Measurements from ENCODE around the gene CACNA1B.

CACNA1B gene

DNA sequence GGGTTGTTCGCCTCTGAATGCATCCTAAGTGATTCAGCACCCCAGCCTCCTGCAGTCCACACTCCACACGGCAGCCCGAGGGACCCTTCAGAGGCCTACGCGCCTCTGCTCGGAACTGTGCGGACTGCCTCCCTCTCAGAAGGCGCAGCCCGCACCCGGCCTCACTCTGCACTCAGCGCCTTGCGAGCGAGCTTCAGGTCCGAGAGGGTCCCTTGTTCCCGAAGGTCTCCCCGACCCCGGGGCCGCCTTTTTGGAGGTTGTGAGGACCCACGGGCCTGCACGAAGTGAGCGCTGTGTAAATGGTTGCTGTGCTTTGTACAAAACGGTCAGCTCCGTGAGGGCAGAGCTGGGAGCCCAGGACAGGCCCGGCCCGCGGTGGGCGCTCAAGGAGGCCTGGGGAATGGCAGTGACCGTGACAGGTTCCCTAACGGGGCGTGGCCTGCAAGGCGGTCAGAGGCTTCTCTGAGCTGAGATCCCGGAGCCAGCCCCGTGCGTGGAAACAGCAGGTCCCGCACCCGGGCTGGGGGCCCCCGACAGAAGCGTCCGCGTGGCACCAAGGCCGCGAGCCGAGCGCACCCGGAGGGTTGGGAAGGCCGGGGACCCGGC is 698 bp upstream of the CACNA1B start:
- no peak overlapping the region for H3K4me3 ChIP-seq (ENCODE audit: low read depth, low read length)
- TF ChIP-seq, protein P1, sequence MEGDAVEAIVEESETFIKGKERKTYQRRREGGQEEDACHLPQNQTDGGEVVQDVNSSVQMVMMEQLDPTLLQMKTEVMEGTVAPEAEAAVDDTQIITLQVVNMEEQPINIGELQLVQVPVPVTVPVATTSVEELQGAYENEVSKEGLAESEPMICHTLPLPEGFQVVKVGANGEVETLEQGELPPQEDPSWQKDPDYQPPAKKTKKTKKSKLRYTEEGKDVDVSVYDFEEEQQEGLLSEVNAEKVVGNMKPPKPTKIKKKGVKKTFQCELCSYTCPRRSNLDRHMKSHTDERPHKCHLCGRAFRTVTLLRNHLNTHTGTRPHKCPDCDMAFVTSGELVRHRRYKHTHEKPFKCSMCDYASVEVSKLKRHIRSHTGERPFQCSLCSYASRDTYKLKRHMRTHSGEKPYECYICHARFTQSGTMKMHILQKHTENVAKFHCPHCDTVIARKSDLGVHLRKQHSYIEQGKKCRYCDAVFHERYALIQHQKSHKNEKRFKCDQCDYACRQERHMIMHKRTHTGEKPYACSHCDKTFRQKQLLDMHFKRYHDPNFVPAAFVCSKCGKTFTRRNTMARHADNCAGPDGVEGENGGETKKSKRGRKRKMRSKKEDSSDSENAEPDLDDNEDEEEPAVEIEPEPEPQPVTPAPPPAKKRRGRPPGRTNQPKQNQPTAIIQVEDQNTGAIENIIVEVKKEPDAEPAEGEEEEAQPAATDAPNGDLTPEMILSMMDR (IDR thresholded peaks at IDR 0.05; ENCODE audit: low read depth, low read length, missing control alignments), result no peak
- DNase-seq (ENCODE audit: low read depth), result no peak

DNA sequence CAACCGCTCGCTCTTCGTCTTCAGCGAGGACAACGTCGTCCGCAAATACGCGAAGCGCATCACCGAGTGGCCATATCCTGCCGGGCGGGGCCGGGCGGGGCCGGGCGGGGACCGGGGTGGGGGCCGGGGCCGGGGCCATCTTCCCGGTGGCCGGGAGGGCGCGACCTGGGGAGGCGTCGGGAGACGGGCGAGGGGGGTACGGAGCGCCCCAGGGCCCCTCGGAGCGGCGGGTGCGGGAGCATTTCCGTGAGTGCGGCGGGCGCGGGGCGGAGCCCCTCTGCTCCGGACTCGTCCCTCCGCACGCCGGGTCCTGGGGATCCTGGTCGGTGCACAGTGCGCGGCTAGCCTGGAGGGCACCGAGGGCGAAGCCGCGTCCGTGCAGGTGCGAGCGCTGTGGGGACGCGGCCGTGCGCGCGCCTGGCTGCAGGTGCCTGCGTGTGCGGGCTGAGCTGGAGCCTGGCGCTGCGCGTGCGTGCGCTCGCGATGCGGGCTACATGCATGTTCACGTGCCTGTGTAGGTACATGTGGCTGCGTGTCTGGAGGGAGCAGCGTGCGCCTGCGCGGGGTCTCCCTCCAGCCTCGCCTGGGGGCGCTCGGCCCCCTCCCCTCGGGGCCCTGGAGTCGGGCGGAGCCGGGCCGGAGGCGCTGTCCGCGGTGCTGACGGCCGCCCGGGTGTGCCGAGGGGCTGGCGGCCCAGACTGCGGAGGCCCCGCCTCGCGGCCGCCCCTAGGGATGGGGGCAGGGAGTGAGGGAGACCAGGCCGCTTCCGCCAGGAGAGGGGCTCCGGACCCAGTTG is 762 bp downstream of the CACNA1B start:
- H3K4me3 ChIP-seq (ENCODE audit: low read depth, low read length), result no peak overlapping the region
- TF ChIP-seq, protein P1 (IDR thresholded peaks at IDR 0.05; ENCODE audit: low read depth, low read length, missing control alignments), result no peak
- DNase-seq (ENCODE audit: low read depth), result no peak

DNA sequence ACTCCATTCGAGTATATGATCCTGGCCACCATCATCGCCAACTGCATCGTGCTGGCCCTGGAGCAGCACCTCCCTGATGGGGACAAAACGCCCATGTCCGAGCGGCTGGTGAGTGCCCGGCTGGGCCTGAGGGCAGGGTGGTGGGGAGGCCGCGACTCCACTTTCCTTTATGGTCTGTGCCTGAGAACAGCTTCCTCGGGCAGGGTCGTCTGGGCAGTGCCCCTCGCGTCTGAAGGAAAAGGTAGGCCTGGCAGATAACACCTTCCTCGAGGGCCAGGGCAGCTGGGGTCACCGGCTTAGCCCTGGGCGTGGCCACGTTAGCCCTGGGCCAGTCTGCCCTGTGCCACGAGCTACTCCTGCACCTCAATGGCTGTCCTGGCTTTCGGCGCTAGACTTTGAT is 1.5 kb downstream of the CACNA1B start:
- TF ChIP-seq, protein P1 (IDR thresholded peaks at IDR 0.05; ENCODE audit: low read depth, low read length, missing control alignments), result no peak
- H3K4me3 ChIP-seq (ENCODE audit: low read depth, low read length), result no peak overlapping the region
- no peak for DNase-seq (ENCODE audit: low read depth)

DNA sequence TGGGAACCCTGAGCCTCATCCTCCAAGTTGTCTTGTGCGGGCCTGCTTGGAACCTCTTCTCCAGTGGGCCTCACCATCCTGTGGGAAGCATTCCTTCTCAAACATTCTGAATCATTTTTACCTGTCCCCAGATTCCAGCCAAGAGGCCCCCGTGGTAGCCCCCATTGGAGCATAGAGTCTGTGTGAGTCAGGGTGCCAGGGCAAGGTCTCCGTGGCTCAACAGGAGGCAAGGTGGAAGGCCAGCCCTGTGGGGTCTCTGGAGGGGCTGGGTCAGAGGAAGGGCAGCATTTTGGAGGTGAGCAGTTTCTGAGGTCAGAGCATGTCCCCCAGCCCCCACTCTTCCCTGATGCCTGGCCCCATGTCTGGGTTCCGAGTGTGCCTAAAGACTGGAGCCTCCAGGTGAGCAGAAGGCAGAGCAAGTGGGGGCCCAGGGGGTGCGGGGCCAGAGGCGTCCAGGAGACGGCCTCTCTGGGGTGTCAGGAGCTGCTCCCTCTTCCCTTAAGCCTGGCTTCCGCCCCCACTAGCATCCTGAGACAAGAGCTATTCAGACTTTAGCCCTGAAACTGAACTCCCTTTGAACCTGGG is 2.1 kb downstream of the CACNA1B start:
- no peak overlapping the region for H3K4me3 ChIP-seq (ENCODE audit: low read depth, low read length)
- TF ChIP-seq, protein P1 (IDR thresholded peaks at IDR 0.05; ENCODE audit: low read depth, low read length, missing control alignments), result no peak
- DNase-seq (ENCODE audit: low read depth), result no peak

DNA sequence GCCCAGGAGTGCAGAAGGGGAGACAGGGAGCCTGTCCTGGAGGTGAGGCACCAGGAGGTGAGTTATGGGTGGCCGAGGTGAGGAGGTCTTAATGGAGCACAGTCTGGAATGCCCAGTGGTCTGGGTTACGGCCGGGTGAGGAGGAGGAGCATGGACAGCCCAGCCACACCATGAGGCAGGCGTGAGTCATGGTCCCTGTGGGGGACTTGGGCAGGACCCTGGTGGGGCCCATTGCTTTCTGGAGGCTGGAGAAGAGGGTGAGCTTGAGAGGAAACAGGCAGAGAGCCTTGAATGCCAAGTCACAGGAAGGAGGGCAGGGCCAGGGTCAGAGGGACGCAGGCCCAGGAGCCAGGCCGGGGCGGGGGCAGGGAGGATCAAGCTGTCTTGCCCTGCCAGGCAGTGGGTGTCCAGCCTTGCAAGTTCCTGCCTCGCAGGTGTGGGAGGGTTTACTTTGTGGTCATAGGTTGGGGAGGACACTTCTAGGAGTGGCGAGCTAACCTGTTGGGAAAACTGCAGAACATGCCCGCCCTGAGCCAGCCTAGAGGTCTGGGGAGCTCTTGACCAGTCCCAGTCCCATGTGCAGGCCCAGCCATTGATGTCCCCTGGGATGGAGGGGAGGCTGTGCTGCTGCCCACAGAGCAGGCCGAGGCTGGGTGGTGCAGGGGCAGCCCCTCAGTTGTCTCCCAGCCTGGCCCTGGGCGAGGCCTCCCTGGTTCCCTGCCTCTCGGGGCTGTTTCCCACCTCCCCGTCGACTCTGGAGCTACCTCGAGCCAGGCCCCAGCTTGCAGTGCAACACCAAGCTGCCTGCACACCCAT is 2.8 kb downstream of the CACNA1B start:
- DNase-seq (ENCODE audit: low read depth), result no peak
- H3K4me3 ChIP-seq (ENCODE audit: low read depth, low read length), result no peak overlapping the region
- TF ChIP-seq, protein P1 (IDR thresholded peaks at IDR 0.05; ENCODE audit: low read depth, low read length, missing control alignments), result no peak

DNA sequence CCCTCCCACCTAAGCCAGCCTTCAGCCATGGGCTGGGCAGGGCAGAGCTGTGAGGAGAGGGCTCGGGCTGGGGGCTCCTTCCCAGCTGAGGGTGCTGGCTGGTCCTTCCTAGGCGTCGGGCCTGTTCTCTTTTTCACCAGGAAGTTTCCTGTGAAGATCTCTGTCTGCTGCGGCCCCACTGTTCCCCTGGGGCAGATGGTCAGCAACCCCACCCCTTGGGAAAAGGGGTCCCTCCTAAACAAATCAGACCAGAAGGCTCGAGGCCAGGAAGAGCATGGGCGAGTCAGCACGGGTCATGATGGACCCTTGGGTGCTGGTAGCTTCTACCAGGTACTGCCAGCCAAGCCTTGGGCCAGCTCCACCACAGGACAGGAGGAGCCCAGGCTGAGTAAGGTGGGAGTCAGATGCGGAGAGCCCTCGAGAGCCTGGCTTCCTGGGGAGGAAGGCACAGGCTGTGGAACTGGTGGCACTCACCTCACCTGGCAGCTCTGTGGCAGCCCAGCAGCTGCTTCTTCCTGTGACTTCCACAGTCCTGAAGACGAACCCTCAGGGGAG is 3.5 kb downstream of the CACNA1B start:
- no peak for DNase-seq (ENCODE audit: low read depth)
- H3K4me3 ChIP-seq (ENCODE audit: low read depth, low read length), result no peak overlapping the region
- TF ChIP-seq, protein P1 (IDR thresholded peaks at IDR 0.05; ENCODE audit: low read depth, low read length, missing control alignments), result no peak

Measured in GM12864 (cell line).